OCI-LY1 (cell line): ENCODE results near the gene PGLYRP1.

Experiments
- H2AFZ ChIP-seq: fragments of 200-600 bp; sonication (generic), shearing (Covaris generic); 2 replicates; pipeline ENCODE4 v1.6.0; 2014; ENCODE audit warnings: antibody characterized with exemption, mild to moderate bottlenecking, low read length
- H3F3A ChIP-seq: fragments of 200-600 bp; sonication (generic), shearing (Covaris generic); 2 replicates; pipeline ENCODE4 v1.6.0; 2014; ENCODE audit warnings: mild to moderate bottlenecking, antibody characterized with exemption, low read length, moderate library complexity; ENCODE audit not compliant: insufficient read depth
- H3K27ac ChIP-seq: fragments of 200-600 bp; sonication (generic); 2 replicates; pipeline ENCODE4 v1.5.1; 2014; ENCODE audit warnings: low read length, mixed run types, mild to moderate bottlenecking, low read depth; ENCODE audit not compliant: poor library complexity, severe bottlenecking
- H3K27me3 ChIP-seq: fragments of 200-600 bp; sonication (generic); 2 replicates; pipeline ENCODE4 v1.6.0; 2014; ENCODE audit warnings: antibody characterized with exemption, mild to moderate bottlenecking, low read length, moderate library complexity; ENCODE audit not compliant: insufficient read depth
- H3K36me3 ChIP-seq: fragments of 200-600 bp; sonication (generic); 2 replicates; pipeline ENCODE4 v1.6.1; 2014; ENCODE audit warnings: mild to moderate bottlenecking, antibody characterized with exemption, low read length, moderate library complexity, mixed read lengths; ENCODE audit not compliant: insufficient read depth
- H3K4me1 ChIP-seq: fragments of 200-600 bp; sonication (generic); 2 replicates; pipeline ENCODE4 v1.5.1; 2014; ENCODE audit warnings: mild to moderate bottlenecking, low read length, moderate library complexity; ENCODE audit not compliant: insufficient read depth, severe bottlenecking
- H3K4me2 ChIP-seq: fragments of 200-600 bp; sonication (generic), shearing (Covaris generic); 2 replicates; pipeline ENCODE4 v1.6.1; 2014; ENCODE audit warnings: low read length
- H3K4me3 ChIP-seq: fragments of 200-600 bp; sonication (generic); 2 replicates; pipeline ENCODE4 v1.5.1; 2014; ENCODE audit warnings: low read length, low read depth, mild to moderate bottlenecking, mixed read lengths; ENCODE audit not compliant: poor library complexity, severe bottlenecking
- H3K79me2 ChIP-seq: fragments of 200-600 bp; shearing (Covaris generic); 2 replicates; pipeline ENCODE4 v1.6.1; 2016; ENCODE audit warnings: mixed run types, low read length, mixed read lengths; ENCODE audit not compliant: insufficient read depth
- H3K9ac ChIP-seq: fragments of 200-600 bp; sonication (generic), shearing (Covaris generic); 2 replicates; pipeline ENCODE4 v1.6.1; 2014; ENCODE audit warnings: mild to moderate bottlenecking, low read length, mixed read lengths
- H3K9me2 ChIP-seq: fragments of 200-600 bp; sonication (generic), shearing (Covaris generic); 2 replicates; pipeline ENCODE4 v1.6.1; 2014; ENCODE audit warnings: low read depth, mild to moderate bottlenecking, low read length, mixed read lengths
- H3K9me3 ChIP-seq: fragments of 200-600 bp; shearing (Covaris generic); 2 replicates; pipeline ENCODE4 v1.6.1; 2014; ENCODE audit warnings: low read length, mixed read lengths
- H4K20me1 ChIP-seq: fragments of 200-600 bp; sonication (generic), shearing (Covaris generic); 2 replicates; pipeline ENCODE4 v1.6.0; 2016; ENCODE audit warnings: mild to moderate bottlenecking, low read length; ENCODE audit not compliant: insufficient read depth
- EZH2 ChIP-seq: fragments of 200-600 bp; sonication (generic), shearing (Covaris generic); IDR thresholded peaks from 2 replicates; pipeline ENCODE4 v1.8.0; 2017; ENCODE audit warnings: borderline replicate concordance, mixed run types, mild to moderate bottlenecking, antibody characterized with exemption, low read length, moderate library complexity, mixed read lengths
- TF ChIP-seq, protein P1 (sequence below): fragments of 200-600 bp; sonication (generic), shearing (Covaris generic); IDR thresholded peaks from 2 replicates; pipeline ENCODE4 v1.5.1; 2017; ENCODE audit warnings: mild to moderate bottlenecking, antibody characterized with exemption, low read length, moderate library complexity, mixed read lengths

PGLYRP1 gene

DNA sequence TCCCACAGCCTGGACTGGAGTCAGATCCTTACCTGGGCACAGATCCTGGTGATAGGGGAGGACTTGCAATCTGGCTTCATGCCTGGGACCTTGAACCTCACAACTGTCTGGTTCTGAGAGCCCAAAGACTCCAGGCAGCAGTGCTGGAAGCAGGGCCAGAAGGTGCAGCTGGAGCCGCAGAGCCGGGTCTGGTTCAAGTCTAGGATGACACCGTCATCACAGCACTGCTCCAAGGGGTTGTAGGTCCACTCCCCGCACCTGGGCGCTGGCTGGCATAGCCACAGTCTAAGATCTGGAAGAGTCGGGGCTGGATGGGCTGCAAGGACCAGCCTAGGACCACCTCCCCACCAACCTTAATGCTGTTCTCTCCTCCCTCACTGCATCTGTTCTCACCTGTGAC, 17.3 kb upstream of the PGLYRP1 start:
- Histone ChIP-seq H3K9me3 (no peaks in the 10 kb centered on the region), H3K4me1 (no peaks in the 10 kb centered on the region), H3K27me3 (0 out of 2 replicates have a peak, but pooled peaks cover 7% of the 10 kb centered on the region), H3K9me2 (no peaks in the 10 kb centered on the region), H3K9ac (no peak overlapping the region), H4K20me1 (no peaks in the 10 kb centered on the region), H3F3A (no peaks in the 10 kb centered on the region), H3K4me3 (no peak overlapping the region), H3K4me2 (no peak overlapping the region), H2AFZ (no peak overlapping the region), H3K27ac (no peak overlapping the region), H3K36me3 (no peaks in the 10 kb centered on the region), H3K79me2 (no peaks in the 10 kb centered on the region)
- TF ChIP-seq, protein P1, sequence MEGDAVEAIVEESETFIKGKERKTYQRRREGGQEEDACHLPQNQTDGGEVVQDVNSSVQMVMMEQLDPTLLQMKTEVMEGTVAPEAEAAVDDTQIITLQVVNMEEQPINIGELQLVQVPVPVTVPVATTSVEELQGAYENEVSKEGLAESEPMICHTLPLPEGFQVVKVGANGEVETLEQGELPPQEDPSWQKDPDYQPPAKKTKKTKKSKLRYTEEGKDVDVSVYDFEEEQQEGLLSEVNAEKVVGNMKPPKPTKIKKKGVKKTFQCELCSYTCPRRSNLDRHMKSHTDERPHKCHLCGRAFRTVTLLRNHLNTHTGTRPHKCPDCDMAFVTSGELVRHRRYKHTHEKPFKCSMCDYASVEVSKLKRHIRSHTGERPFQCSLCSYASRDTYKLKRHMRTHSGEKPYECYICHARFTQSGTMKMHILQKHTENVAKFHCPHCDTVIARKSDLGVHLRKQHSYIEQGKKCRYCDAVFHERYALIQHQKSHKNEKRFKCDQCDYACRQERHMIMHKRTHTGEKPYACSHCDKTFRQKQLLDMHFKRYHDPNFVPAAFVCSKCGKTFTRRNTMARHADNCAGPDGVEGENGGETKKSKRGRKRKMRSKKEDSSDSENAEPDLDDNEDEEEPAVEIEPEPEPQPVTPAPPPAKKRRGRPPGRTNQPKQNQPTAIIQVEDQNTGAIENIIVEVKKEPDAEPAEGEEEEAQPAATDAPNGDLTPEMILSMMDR, result no peak
- TF ChIP-seq EZH2, result no peak

DNA sequence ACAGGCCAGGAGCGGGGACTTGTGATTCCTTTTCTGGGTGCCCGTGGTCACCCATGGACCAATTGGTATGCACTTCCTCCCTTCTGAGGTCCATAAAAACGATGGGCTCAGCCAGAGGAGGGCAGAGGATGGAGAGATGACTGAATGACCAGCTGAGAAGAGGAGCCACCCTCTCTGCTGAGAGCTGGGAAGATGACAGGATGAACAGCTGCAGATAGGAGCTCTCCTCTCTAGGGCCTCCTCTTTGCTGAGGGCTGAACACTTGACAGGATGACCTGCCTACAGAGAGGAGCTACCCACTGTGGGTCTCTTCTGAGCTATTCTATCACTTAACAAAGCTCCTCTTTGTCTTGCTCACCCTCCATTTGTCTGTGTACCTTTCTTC, 13.9 kb upstream of the PGLYRP1 start:
- H2AFZ ChIP-seq, result no peak overlapping the region
- TF ChIP-seq, protein P1, result no peak
- TF ChIP-seq EZH2, result no peak
- no peak overlapping the region for H3K27ac ChIP-seq
- H3K4me3 ChIP-seq, result no peak overlapping the region
- no peaks in the 10 kb centered on the region for H3F3A ChIP-seq
- no peaks in the 10 kb centered on the region for H3K9me2 ChIP-seq
- H3K9me3 ChIP-seq, result peaks cover 3% of the 10 kb centered on the region; the same call in 1 of the 2 replicates
- H3K79me2 ChIP-seq, result no peaks in the 10 kb centered on the region
- no peaks in the 10 kb centered on the region for H3K4me1 ChIP-seq
- no peaks in the 10 kb centered on the region for H4K20me1 ChIP-seq
- H3K27me3 ChIP-seq, result peaks cover 10% of the 10 kb centered on the region; the same call in 1 of the 2 replicates
- no peaks in the 10 kb centered on the region; the same call in 1 of the 2 replicates for H3K36me3 ChIP-seq
- no peak overlapping the region for H3K9ac ChIP-seq
- H3K4me2 ChIP-seq, result no peak overlapping the region

DNA sequence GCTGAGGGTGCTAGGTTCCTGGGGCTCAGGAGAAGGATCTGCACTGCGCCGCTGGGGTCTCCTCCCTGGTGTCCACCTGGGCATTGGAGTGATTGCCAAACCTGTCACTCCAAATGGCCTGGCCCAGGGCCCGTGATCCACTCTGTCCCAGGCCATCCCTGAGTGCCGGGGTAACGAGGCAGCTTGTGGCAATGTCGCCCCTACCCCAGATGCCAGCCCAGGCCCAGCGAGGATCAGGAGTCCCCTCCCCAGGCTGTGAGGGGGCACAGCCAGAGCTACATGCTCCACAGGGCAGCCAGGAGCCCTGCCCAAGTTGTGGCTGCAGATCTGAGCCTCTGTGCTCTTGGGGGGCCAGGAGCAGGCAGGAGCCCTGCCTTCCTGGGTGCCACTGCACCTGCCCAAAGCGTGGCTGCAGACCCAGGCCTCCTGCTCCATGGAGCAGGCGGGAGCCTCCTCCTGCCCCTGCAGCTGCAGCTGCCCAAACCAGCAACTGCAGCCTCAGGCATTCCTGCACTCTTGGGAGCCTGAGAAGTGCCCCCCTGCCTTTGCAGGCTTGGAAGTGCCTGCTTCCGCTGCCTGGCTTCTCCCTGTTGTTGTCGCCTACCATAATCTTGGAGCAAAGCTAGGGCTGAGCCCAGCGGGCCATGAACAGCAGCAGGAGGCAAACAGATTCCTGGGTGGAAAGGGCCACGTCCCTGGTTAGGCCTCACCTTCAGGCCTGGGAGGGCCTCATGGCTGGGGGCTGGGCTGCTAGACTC, 13.3 kb upstream of the PGLYRP1 start:
- TF ChIP-seq EZH2, result no peak
- TF ChIP-seq, protein P1, result no peak
- Histone ChIP-seq H2AFZ (no peak overlapping the region), H3K9ac (no peak overlapping the region), H3K4me2 (no peak overlapping the region), H3K27me3 (peaks cover 10% of the 10 kb centered on the region; the same call in 1 of the 2 replicates), H3F3A (no peaks in the 10 kb centered on the region), H3K4me3 (no peak overlapping the region), H3K9me3 (peaks cover 3% of the 10 kb centered on the region; the same call in 1 of the 2 replicates), H3K79me2 (no peaks in the 10 kb centered on the region), H3K4me1 (no peaks in the 10 kb centered on the region), H3K9me2 (no peaks in the 10 kb centered on the region), H4K20me1 (no peaks in the 10 kb centered on the region), H3K27ac (no peak overlapping the region), H3K36me3 (no peaks in the 10 kb centered on the region; the same call in 1 of the 2 replicates)
